Tongue (tissue), 2 donors: ENCODE results near the gene MAU2. TPM values are rescaled to one million over a fixed set of nuclear protein-coding genes. Genes with fewer than 3 reads are reported as not detected.

ENCODE experiments used
- DNase-seq: peaks from one replicate; pipeline ENCODE4 v3.0.0-alpha.2; 2015
- total RNA-seq: library from RNA; depleted of rRNA; stranded (reverse); fragments of >200 nt; gene quantifications from one replicate; pipeline ENCODE4 v1.2.3, GENCODE V29; 2014

Gene MAU2
- total RNA-seq, 1 donor from 2014 or later, result 59.6 TPM

DNA sequence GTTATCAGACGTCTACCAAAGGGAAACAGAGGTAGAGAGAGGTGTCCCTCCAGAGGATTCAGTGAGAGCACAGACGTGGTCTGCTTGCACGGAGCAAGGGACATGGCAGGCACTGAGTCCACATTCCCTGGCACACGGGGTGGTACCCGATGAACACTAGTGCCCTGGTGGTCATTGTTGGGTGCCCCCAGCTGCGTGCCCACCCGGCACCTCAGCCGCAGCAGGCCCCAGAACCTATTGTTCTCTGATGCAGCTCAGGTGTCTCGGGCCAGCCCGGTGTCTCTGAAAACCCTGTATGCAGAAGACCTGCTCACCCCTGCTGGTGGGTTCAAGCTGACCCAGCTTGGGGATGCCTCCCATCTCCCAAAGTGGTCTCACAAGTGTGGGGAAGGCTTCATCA, 12.3 kb upstream of the MAU2 start:
- no peak for DNase-seq

DNA sequence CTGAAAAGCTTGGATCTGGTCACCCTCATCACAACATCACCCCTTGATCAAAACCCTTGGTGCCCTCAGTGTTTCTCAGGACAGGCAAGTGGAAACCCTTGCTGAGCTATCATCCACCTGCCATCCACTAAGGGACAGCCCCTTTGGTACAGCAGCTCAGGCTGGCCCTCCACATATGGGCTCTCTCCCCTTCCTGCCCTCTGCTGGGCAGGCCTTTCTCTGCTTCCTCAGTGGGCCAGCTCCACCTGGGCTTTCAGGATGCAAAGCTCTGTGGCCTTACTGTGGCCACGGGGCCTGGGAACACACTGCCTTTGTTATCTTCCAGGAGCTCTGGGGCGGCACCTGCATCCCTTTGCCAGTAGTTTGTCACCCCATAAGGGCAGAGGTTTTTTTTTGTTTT, 5.2 kb upstream of the MAU2 start:
- DNase-seq, result no peak

DNA sequence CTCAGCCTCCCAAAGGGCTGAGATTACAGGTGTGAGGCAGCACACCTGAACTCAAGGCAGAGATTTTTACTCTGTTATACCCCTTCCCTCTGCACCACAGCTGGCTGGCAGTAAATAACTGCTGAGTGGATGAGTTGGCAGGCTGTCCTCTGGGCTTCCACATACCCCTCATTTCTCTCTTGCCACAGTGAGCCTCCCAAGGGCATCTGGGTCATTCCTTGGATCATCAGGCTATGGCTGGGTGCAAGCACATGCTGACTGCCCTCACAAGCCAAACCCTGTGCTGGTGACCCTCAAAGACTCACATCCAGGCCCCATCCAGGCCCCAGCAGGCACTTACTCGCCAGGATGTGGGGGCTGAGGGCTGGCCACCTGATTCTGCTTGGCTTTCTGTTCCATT, 4.5 kb upstream of the MAU2 start:
- no peak for DNase-seq

DNA sequence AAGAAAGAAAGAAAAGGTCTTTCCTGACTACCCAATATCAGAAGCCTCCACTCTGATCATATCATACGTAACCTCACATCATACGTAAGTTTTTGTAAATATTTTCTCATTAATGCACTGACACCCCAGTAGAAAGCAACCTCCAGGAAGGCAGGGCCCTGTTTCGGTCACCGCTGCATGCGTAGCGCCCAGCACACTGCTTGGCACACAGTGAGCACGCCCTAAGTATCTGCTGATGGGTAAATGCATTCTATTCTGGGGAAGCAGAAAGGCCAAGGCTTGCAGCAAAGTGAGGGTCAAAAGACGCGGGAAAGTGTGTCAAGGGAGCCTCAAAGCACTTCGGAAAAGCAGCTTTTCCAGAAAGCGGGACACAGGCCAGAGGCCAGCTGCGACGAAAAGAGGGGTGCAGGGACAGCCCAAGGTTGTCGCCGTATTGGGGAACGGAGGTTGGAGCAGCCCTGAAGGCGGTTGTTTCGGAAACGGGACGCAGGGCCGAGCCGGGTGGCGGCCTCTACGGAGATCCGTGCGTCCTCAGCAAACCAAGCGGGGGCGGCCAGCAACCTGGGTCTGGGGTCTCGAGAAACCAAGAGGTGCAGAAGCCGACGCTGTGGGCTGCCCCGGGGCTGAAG, 783 bp upstream of the MAU2 start:
- no peak for DNase-seq

DNA sequence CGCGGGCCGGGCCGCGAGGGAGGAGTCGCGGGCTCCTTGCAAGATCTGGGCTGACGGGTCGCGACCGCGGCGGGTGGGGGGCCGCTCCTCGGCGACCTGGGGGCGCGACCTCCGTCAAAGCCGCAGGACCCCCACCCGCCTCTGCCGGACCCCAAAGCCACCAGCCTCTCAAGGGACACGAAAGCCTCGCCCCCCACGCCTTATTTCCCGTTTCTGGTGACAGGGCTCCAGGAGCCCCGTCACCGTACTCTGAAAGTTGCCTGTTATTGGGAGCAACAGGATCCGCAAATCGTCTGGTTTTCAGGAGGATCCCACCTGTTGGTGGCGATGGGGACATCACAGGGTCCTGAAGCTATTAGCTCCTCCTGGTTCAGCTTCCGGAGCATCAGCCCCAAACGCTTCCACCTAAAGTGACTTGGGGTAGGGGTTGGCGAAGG, 530 bp downstream of the MAU2 start:
- peak; percentile 29 for DNase-seq

DNA sequence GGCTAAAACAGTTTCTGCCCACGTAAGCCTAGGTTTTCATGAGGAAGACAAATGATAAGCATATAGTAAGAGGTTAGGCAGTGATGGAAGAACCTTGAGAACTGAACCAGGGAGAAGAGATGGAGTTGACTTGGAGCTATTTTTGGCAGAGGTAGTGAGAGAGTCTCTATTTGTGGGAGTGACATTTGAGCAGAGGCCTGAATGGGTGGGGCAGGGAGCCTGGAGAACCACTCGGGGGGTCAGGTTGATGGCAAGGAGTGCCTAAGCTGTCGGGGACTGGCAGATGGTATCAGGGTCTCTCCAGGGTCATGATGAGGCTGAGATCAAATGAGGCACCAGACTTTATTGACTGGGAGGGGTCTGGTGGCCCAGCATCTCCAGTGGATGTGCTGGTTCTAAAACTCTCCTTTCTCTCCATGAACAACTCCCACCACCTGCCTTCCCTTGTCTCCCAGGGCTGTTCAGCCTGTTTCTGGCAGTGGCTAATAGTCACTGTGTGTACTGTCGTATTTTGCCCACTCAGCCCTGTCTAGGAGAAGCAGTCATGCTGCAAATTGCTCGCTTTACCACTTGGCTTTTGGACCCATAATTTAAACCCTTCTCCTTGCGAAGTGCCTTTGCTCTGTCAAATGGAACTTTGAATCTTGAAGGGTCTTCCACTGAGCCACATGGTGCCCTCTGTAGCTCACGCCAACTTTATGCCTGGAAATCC, 3.6 kb downstream of the MAU2 start:
- DNase-seq, result peak; percentile 68

DNA sequence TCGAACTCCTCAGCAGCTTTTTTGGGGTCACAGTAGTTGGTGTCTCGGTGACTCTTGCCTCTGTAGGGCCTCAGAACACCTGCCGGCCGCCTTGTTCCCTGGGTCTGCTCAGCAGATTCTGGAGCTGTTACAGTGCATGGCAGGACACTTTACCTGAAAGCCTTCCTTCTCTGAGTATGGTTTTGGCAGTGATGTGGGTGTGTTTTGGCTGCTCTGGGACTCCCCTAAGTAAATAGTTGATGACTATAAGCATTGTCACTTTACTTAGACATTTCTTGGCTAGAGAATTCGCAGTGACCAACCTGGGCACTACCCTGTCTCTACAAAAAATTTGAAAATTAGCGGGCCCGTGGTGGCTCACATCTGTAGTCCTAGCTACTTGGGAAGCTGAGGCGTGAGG, 7.0 kb downstream of the MAU2 start:
- DNase-seq, result no peak

DNA sequence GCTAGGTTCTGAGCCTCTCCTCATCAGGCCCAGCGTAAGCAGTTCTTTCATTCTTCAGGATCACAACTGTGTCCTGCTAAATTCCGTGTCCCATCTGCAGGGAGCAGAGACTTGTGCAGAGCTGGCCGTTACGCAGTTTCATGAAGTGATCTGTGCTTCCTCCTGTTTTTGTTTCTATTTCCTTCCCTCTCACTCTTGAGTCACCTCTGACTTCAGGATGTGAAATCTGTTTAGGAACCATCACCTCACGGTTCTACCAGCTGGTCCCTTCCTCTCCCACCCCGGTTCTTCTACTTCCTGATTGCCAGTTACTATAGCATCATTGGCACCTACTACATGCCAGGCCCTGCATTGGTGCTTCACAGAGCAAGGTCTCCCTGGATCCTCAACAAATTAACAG, 8.5 kb downstream of the MAU2 start:
- no peak for DNase-seq

DNA sequence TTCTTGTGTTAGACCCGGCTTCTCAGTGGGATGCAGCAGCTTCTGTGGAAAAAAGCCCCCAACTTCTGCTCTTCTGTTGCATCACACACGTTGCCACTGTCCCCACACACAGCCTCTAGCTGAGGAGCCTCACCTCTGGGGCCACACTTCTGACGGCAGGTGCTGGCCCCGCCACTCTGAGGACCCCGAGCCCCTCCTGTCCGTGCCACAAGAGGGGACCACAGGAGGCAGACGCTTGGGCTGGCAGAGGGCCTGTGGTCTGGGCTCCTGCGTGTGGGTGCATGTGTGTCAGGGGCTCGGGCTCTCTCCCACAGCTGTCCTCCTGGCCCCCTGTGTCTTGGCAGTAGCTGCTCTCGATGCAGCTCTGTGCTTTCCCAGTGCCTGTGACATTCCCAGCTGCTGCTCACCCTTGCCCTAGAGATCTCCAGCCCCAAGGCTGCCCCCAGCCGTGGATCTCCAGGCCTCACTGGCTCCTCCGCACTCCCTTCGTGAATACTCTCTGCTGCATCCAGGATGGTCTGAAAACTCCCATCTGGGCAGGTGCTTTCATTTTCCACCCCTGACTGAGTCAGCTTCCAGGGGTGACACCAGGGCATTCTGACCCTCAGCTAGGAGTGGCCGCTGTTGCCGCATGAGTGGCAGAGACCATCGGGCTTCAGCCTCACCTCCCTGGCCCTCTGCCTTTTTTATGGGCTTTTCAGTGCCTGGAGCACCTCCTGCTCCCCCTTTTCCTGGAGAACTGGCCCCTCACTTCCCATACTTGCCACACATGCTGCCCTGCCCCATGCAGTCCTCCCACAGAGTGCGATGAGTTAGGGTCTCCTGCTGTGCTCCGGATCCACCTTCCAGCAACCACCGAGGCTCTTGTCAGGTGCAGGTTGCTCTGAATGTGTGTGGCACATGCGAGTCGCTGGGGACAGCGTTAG, 13.7 kb downstream of the MAU2 start:
- peak; percentile 54 for DNase-seq

DNA sequence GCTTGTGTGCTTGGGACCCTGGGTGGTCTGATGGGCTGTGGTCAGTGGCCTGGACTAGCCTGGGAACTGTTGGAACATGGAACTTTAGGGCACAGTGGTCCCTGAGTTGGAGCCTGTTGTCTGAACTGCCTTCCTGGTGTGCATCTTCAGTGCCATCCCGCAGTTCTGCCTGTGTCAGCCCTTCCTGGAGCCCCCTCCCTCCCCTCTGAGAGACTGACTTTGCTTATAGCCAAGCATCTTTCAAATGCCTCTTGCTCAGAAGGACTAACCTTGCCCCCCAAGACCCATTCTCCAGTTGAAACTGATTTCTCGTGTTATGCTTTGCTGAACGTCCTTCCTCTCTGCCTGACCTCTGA, 14.3 kb downstream of the MAU2 start:
- no peak for DNase-seq

DNA sequence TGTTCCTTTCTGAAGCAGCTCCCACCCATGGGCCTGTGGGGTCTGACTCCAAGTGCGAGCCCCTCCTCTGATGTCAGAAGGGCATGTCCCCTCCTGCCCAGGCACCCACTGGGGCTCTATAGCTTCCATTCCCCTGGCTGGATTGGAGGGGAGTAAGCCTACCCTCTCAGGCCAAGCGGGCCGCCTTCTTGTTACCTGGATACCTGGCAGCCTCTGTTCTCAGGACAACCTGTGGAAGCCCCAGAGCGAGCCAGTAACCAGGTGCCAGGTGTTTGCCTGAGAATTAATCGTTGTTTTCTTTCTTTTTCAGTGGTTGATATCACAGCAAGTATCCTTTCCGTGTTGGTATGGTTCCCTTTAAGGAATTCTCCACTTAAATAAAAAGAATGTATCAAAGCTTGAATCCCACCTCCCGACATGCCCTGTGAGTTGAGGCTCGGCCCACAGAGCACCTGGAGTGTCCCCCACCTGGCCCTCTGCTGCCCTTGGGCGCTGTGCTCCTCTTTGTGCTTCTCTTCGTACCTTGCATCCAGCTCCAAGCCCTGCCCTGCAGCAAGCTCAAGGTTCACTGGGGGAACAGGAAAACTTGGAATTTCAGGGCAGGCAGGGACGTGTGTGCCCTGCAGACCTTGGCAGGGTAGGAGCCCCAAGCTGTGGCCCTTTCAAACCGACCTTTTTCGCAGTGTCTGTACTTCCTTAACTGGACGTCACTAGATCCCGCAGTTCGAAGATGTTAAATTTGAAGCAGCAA, 15.0 kb downstream of the MAU2 start:
- DNase-seq, result peak; percentile 24

DNA sequence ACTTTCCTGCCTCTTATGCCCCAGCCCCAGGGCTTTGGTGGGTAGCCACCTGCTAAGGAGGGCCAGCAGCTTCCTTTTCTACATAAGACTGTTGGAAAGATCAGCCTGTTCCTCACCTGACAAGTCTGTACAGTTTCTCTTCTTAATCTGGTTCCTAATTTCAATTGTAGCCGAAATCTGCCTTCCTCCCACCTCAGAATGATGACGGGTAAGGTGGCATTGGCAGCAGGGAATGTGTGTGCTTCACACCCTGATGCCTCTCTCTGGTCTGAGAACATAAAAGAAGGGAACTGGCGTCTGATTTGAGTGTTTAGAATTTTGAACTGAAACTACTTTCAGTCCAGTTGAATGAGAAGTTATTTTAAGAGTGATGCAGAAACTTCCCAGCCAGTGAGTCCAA, 16.0 kb downstream of the MAU2 start:
- no peak for DNase-seq

DNA sequence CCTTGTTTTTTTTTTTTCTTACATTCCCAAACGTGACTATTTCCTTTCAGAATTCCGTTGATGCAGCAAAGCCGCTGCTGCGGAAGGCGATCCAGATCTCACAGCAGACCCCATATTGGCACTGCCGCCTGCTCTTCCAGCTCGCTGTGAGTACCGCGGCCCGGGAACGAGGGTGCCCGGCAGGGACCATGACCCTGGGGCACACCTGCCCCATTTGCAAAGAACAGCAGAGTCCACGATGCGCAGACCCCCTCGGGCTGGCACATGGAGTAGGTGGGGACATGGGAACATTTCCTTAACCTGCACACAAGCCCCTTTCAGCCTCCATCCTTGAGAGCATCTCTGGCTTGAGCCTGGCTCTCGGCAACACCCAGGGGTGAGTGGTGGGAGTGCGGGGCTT, 16.5 kb downstream of the MAU2 start:
- DNase-seq, result no peak

DNA sequence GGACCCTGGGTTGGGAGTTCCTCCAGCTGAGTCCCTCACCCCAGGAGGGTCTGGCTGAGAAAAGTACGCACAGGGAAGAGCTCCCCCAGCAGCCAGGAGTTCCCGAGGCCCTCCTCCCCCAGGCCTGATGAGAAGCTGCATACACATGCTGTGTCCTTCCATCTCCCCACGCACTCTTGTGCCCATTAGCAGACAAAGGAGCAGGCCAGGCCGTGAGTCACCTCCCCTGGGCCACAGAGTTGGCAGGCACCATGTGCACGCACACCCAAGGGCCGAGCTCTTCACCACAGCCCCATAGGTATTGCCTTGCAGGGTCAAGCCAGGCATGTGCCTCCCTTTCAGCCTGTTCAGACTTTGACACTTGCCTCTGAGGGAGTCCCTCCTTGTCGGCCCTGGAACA, 17.5 kb downstream of the MAU2 start:
- no peak for DNase-seq

DNA sequence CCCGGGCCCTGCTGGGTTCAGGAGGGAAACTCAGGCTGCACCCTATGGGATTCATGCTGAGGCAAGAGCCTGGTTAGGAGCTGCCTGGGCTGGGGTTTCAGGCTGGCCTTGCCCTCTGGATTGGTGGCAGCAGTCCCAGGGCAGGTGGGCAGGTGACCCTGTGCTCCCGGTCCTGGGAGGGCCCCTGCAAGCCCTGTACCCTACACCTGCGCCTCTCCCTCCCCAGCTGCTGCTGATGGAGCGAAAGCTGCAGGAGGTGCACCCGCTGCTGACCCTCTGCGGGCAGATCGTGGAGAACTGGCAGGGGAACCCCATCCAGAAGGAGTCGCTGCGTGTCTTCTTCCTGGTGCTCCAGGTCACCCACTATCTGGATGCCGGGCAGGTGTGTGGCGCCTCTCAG, 20.4 kb downstream of the MAU2 start:
- no peak for DNase-seq

DNA sequence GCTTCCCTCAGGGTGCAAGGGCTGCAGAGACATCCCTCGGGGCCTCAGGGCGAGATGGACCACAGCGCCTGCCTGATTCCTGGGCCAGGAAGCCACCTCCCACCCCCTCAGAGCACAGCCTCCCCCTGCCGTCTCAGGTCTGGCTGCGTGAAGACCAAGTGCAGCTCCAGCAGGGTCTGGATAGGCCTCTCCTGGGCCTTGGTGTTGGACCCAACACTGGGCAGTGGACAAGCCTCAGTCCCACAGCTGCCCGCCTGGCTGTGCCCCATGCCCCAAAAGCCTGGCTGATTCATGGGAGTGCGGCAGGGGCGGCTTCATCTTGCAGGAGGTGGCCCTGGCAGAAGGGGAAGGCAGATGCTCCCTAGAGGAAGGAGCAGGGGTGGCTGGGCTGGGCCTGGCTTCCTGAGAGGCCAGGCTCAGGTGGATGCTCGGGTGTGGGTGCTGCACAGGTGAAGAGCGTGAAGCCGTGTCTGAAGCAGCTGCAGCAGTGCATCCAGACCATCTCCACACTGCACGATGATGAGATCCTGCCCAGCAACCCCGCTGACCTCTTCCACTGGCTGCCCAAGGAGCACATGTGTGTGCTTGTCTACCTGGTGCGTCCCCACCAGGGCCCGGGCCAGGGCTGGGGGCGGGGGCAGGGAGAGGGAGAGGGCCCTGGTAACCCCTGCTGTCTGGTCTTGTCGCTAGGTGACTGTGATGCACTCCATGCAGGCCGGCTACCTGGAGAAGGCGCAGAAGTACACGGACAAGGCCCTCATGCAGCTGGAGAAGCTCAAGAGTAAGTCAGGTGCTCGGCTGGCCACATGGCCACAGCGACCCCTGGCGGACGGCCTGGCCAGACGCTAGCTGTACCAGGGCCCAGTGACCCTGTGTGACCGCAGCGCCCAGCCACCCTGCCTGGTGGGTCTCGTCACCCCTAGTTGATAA, 21.7 kb downstream of the MAU2 start:
- DNase-seq, result peak; percentile 69

DNA sequence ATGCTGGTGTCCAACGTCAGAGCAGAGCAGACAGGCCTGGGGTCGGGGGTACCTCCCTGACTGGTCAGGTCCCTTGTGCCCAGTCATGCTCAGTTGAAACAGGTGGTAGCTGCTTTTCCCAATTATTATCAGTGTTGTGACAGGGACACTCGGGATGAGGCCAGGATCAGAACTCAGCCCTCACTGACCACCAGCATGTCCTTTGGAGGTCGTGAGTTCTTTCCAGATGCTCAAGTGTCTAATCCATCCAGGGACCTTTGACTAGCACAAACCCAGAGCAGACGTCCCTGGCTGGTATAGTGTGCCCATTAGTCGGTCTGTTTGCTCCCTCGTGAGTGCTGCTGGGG, 22.4 kb downstream of the MAU2 start:
- no peak for DNase-seq

DNA sequence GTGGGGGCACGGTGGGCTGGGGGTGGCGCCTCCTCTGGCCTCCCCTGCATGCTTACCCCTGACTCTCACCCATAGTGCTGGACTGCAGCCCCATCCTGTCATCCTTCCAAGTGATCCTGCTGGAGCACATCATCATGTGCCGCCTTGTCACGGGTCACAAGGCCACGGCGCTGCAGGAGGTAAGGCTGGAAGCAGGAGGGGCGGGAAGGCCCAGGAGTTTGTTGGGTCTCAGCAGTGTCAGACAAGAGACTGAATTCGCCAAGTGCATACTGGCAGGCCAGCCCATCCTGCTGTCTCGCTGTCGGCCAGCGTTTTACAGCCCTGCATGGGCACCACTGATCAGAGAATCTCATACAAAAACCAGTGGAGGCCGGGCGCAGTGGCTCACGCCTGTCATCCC, 23.1 kb downstream of the MAU2 start:
- DNase-seq, result no peak

DNA sequence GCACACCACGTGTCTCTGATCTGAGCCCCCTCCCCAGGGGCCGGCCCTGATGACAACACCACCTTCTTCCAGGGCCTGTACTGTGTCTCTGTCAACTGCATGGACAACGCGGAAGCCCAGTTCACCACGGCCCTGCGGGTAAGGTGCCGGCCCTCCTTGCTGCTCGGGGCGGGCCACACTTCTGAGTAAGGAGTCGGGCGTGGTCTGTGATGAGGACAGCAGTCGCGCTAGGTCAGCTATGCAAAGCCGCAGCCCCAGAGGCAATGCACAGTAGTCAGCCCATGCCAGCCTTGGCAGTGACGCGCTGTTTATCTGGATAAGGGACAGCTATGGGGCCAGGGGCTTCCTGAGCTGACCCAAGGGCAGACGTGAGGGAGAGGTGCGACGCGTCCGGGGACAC, 24.6 kb downstream of the MAU2 start:
- DNase-seq, result no peak

DNA sequence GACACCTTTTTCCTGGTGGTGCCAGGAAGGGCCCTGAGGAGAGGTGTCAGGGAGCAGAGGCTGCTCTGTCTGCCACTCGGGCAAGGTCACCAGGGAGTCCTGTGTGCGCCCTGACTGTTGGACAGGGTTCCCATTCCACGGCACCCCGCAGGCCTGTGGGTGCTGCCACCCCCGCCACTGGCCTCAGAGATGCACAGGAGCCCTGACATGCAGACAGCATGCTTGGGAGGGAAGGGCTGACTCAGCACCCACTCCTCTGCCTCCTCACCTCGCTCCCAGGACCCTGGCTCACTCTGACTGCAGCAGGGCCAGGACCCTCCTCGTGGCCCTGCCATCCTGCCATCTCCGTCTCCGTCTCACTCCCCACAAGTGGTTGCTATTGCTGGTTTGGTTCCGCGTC, 25.3 kb downstream of the MAU2 start:
- no peak for DNase-seq

DNA sequence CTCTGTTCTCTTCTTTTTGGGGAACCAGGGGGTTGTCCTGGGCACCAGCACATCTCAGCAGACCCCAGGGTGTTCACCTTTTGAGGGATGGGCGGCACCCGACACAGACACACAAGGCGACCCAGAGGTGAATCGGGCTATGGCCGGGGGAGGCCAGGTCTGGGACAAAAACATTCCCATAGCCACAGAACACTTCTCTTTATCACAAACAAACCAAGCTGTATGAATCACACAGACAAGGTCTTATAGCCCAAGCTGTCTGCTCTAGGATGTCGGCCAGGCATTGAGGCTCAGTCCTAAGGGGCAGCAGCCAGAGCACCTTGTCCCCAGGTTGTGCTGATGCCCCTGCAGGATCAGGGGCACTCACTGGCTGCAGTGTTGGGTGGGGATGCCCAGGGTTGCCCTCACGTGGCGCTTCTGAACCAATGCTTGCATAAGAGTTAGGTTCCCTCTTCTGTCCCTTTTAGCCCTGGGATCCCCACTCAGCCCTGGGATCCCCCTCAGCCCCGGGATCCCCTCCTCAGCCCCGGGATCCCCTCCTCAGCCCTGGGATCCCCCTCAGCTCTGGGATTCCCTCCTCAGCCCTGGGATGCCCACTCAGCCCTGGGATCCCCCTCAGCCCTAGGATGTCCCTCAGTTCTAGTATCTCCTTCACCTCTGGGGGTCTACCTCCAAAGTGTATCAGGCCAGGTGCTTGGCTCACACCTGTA, 26.9 kb downstream of the MAU2 start:
- no peak for DNase-seq
